ENCODE measurements around the gene FUBP1. TPM values are rescaled to one million over a fixed set of nuclear protein-coding genes. Genes with fewer than 3 reads are reported as not detected.
A peak's percentile ranks its signal among the peaks of the same experiment; 100 is the strongest.
"Not testable (repeated sequence)": the region's sequence is repeated elsewhere in the genome, so short reads cannot be mapped to it uniquely, and the experiment has no call there.

The FUBP1 gene, protein sequence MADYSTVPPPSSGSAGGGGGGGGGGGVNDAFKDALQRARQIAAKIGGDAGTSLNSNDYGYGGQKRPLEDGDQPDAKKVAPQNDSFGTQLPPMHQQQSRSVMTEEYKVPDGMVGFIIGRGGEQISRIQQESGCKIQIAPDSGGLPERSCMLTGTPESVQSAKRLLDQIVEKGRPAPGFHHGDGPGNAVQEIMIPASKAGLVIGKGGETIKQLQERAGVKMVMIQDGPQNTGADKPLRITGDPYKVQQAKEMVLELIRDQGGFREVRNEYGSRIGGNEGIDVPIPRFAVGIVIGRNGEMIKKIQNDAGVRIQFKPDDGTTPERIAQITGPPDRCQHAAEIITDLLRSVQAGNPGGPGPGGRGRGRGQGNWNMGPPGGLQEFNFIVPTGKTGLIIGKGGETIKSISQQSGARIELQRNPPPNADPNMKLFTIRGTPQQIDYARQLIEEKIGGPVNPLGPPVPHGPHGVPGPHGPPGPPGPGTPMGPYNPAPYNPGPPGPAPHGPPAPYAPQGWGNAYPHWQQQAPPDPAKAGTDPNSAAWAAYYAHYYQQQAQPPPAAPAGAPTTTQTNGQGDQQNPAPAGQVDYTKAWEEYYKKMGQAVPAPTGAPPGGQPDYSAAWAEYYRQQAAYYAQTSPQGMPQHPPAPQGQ
- total RNA-seq (100 to 1,000 TPM; 141 to 160 TPM), polyA plus RNA-seq (ENCODE audit: insufficient read depth, low read depth, low replicate concordance) (83.7 TPM)
- long read RNA-seq, donor 1, partial matches to known transcripts, result 9 of 29 reads
- long read RNA-seq, donor 1, other reads (novel, unspliced or antisense), result 10 of 29 reads
- long read RNA-seq, donor 2, partial matches to known transcripts, result 11 of 21 reads
- long read RNA-seq, donor 2, other reads (novel, unspliced or antisense), result 5 of 21 reads

DNA sequence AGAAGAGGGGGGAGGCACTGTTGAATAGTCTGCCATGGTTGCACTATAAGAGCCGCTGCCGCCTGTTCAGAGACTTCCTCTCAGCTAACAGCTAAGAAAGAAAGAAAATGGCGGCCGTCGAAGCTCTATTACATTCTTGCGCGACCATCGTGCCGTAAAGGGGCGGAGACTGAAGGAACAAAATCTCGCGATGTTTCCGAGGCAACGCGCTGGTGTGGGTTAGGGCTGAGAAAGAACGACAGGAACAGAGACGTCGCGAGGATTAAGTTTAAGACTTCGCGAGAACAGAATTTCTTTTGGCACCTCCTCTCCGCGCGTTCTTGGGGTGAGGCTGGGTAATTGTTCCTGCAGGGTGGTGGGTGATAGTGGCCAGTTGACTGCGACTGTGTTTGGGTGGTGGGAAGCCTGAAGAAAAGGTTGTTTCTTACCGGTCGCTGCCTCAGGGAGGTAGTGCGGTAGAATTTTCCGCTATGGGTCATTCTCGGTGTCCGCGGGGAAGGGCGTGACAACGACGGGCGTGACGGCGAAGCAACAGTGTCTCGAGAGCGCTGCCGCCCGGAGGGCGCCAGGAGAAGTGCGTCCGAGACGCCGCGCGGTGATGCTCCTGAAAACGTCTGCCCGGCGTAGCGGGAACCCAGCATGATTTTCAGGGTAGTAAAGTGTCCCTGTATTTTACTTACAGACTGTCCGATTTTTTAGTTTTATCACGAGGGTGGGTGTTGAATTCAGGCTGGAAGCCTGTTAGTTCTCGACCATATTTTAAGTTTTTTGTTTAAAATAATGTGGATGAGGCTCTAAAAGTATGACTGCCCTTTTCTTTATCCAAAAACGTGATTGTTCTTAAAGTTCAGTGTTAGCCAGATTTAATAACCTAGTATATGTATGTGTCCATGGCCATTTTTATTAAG is at the start of gene FUBP1:
Gene FUBP1, minus strand, starts transcription at position 104 of the 908 bp plus-strand sequence. Its CDS starts 68 bp downstream, at position 36.
- DNase-seq, result peak; percentile 98
- no peaks in the 10 kb centered on the region for H3K9me3 ChIP-seq
- WGBS, 2 donors, result 0 to 1% methylated on average over 47 to 53 of the region's 57 CpGs
- H3K4me3 ChIP-seq, result peak within 1 kb of the TSS; percentile 90 to 93
- peaks cover 23% of the 10 kb centered on the region for H3K4me1 ChIP-seq
- peak within 1 kb of the TSS; percentile 98 to 99 for H3K27ac ChIP-seq
- no peaks in the 10 kb centered on the region for H3K36me3 ChIP-seq (ENCODE audit: low read depth, missing control alignments)
- TF ChIP-seq, protein P1, sequence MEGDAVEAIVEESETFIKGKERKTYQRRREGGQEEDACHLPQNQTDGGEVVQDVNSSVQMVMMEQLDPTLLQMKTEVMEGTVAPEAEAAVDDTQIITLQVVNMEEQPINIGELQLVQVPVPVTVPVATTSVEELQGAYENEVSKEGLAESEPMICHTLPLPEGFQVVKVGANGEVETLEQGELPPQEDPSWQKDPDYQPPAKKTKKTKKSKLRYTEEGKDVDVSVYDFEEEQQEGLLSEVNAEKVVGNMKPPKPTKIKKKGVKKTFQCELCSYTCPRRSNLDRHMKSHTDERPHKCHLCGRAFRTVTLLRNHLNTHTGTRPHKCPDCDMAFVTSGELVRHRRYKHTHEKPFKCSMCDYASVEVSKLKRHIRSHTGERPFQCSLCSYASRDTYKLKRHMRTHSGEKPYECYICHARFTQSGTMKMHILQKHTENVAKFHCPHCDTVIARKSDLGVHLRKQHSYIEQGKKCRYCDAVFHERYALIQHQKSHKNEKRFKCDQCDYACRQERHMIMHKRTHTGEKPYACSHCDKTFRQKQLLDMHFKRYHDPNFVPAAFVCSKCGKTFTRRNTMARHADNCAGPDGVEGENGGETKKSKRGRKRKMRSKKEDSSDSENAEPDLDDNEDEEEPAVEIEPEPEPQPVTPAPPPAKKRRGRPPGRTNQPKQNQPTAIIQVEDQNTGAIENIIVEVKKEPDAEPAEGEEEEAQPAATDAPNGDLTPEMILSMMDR (IDR thresholded peaks at IDR 0.05), result peak; percentile 57 to 81 (median 78)
- peak; percentile 43 for TF ChIP-seq POLR2A (IDR thresholded peaks at IDR 0.05)
- no peaks in the 10 kb centered on the region for H3K27me3 ChIP-seq
- intact Hi-C loops (cut with DNase I; ENCODE audit: low total_unique reads), result no loop called here

DNA sequence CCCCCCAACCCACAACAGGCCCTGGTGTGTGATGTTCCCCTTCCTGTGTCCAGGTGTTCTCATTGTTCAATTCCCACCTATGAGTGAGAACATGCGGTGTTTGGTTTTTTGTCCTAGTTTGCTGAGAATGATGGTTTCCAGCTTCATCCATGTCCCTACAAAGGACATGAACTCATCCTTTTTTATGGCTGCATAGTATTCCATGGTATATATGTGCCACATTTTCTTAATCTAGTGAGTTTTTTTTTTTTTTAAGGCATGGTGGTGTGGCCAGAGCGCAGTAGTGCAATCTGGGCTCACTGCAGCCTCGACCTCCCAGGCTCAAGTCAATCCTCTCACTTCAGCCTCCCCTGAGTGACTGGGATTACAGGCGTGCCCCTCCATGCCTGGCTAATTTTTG is 42.3 kb upstream of the FUBP1 start:
- intact Hi-C loops (cut with DNase I; ENCODE audit: low total_unique reads); H3K9me3 ChIP-seq; H3K27me3 ChIP-seq; DNase-seq; H3K27ac ChIP-seq; H3K36me3 ChIP-seq (ENCODE audit: low read depth, missing control alignments); H3K4me3 ChIP-seq; H3K4me1 ChIP-seq: not testable (repeated sequence)
- WGBS, 2 donors, result 94 to 96% methylated on average over 4 of the region's 4 CpGs

DNA sequence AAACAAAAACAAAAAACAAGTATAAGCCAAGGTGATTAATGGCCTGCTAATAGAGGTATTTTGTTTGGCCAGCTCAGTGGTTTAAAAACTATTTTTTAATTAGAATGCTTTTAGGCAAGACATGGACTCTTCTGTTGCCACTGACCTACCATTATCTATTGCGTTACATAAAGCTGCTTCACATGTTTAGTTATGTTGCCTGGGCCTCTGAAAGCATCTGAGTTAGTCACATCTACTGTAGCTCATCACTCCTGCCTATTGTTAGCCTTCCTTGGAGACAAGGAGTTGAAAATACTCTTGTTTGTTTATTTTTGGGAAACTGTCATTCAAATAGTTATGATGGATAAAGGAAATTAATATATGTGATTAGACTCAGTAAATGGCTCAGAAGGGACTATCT is 40.2 kb upstream of the FUBP1 start:
- intact Hi-C loops (cut with DNase I; ENCODE audit: low total_unique reads), result no loop called here
- no peak for DNase-seq
- TF ChIP-seq, protein P1 (IDR thresholded peaks at IDR 0.05), result no peak
- no peak for TF ChIP-seq POLR2A (IDR thresholded peaks at IDR 0.05)
- H3K27ac ChIP-seq, result no peak overlapping the region
- no peaks in the 10 kb centered on the region for H3K36me3 ChIP-seq (ENCODE audit: low read depth, missing control alignments)
- H3K4me1 ChIP-seq, result no peaks in the 10 kb centered on the region
- no peaks in the 10 kb centered on the region for H3K27me3 ChIP-seq
- no peaks in the 10 kb centered on the region for H3K9me3 ChIP-seq
- H3K4me3 ChIP-seq, result no peak overlapping the region
- WGBS, 2 donors, result 94 to 97% methylated on average over 1 of the region's 1 CpG

DNA sequence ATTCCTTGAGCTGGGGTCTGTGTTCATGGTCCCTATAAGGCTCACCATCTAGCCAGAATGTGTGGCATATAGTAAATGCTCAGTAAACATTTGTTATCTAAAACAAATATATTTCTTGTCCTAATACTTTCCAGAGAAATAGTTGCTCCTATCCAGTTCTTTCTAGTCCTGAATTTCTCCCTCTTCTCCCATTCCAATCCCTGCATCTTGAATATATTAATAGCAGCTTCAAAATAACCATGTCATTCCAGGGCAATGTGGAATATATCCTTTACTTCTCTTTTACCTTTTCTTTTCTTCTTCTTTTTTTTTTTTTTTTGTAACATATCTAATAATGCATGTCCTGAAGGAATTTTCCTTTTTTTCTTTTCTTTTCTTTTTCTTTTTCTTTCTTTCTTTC is 36.3 kb upstream of the FUBP1 start:
- H3K4me3 ChIP-seq, result no peak overlapping the region

DNA sequence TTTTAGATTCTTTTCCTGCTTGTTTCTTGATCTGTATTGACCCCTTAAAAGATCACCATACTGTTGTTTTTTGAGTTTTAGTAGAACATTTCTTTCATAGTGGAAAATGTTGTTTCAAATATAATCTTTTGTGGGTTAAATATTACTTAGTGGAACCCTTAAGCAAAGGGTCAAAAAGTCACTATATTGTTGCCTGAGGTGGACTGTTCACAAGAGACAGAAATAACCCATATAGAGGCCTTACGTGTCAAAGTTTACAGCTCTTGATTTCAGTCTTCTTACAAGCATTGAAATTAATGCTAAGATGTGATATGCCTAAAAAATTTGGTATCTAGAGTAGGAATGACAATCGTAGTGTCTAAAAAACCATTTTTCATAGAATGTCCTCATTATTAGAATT is 32.2 kb upstream of the FUBP1 start:
- H3K27ac ChIP-seq, result no peak overlapping the region

More for the DNA sequence above, 36.3 kb upstream of the FUBP1 start:
- no peak for DNase-seq
- intact Hi-C loops (cut with DNase I; ENCODE audit: low total_unique reads), result no loop called here
- Histone ChIP-seq H3K9me3 (no peaks in the 10 kb centered on the region), H3K4me1 (peaks cover 2% of the 10 kb centered on the region), H3K36me3 (ENCODE audit: low read depth, missing control alignments) (no peaks in the 10 kb centered on the region), H3K27ac (no peak overlapping the region), H3K27me3 (no peaks in the 10 kb centered on the region)
- TF ChIP-seq POLR2A (IDR thresholded peaks at IDR 0.05), result no peak

More for the DNA sequence above, 32.2 kb upstream of the FUBP1 start:
- no peak for DNase-seq
- Histone ChIP-seq H3K27me3 (no peaks in the 10 kb centered on the region), H3K4me1 (peaks cover 11% of the 10 kb centered on the region), H3K9me3 (no peaks in the 10 kb centered on the region), H3K36me3 (ENCODE audit: low read depth, missing control alignments) (no peaks in the 10 kb centered on the region), H3K4me3 (no peak overlapping the region)
- WGBS, 2 donors, result 87% methylated on average over 2 of the region's 2 CpGs
- intact Hi-C loops (cut with DNase I; ENCODE audit: low total_unique reads), result no loop called here
- TF ChIP-seq, protein P1 (IDR thresholded peaks at IDR 0.05), result no peak
- no peak for TF ChIP-seq POLR2A (IDR thresholded peaks at IDR 0.05)
